ENCODE results near the gene TVP23B. TPM values are rescaled to one million over a fixed set of nuclear protein-coding genes. Genes with fewer than 3 reads are reported as not detected.
"Not testable (repeated sequence)": the region's sequence is repeated elsewhere in the genome, so short reads cannot be mapped to it uniquely, and the experiment has no call there.

Gene TVP23B
- total RNA-seq, 3 donors from 2014 or later (not counting 1 experiment from before 2014, with no cell fraction given): 19.0 to 32.6 (median 22.7) TPM

DNA sequence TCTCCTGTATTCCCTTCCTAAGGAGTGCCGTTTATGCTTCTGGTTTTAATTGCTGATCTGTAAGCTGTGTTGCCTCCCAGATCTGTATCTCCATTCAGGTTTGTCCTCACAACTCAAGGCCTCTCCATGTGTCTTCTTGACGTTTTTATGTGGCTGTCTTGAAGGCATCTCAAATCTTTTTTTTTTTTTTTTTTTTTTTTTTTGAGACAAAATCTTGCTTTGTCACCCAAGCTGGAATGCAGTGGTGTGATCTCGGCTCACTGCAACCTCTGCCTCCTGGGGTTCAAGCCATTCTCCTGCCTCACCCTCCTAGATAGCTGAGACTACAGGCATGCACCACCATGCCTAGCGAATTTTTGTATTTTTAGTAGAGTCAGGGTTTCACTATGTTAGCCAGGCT, 13.9 kb downstream of the TVP23B start:
- H3K9me3 Mint-ChIP-seq; H3K4me3 Mint-ChIP-seq; H3K9me3 ChIP-seq (ENCODE audit: control insufficient read depth, insufficient read depth, low read length); intact Hi-C loops (cut with micrococcal nuclease); H3K27me3 ChIP-seq (ENCODE audit: control insufficient read depth, insufficient read depth, low read length); H3K36me3 ChIP-seq (ENCODE audit: control insufficient read depth, insufficient read depth, low read length); H3K4me1 ChIP-seq (ENCODE audit: control insufficient read depth, insufficient read depth, low read length); ATAC-seq; H3K4me3 ChIP-seq (ENCODE audit: low read length); H3K27me3 Mint-ChIP-seq (ENCODE audit: low read depth in 2 of 2); H3K36me3 Mint-ChIP-seq; H3K27ac ChIP-seq (ENCODE audit: low read length); DNase-seq: not testable (repeated sequence)
- H3K27ac Mint-ChIP-seq: peak overlapping the region; percentile 20 to 55
- 84% methylated on average over 4 of the region's 4 CpGs for WGBS (ENCODE audit: insufficient coverage)
- peaks cover 5 to 15% of the 10 kb centered on the region in 2 donors for H3K4me1 Mint-ChIP-seq

DNA sequence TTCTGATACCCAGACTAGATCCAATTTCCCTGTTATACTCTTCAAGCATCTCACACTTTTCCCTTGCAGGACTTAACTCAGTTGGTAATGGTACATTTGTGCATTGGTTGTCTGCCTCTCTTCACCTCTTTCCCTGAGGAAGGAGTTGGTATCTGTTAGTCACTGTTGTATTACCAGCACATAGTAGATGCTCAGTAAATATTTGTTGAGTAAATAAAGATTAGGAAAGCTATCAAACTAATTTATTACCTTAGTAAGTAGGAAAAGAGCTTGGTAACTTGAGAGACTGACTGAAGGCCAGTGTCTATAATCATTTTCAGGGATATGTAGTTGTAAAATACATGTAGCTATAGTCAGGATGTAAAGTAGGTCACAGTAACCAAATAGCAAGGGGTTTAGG, 15.9 kb downstream of the TVP23B start:
- H3K36me3 Mint-ChIP-seq; H3K27ac ChIP-seq (ENCODE audit: low read length); H3K4me1 ChIP-seq (ENCODE audit: control insufficient read depth, insufficient read depth, low read length); H3K4me3 ChIP-seq (ENCODE audit: low read length); DNase-seq; H3K9me3 Mint-ChIP-seq; H3K27me3 Mint-ChIP-seq (ENCODE audit: low read depth in 2 of 2); ATAC-seq; H3K27me3 ChIP-seq (ENCODE audit: control insufficient read depth, insufficient read depth, low read length); H3K36me3 ChIP-seq (ENCODE audit: control insufficient read depth, insufficient read depth, low read length); H3K4me3 Mint-ChIP-seq; intact Hi-C loops (cut with micrococcal nuclease); H3K9me3 ChIP-seq (ENCODE audit: control insufficient read depth, insufficient read depth, low read length); H3K27ac Mint-ChIP-seq: not testable (repeated sequence)
- peaks cover 5 to 15% of the 10 kb centered on the region in 2 donors for H3K4me1 Mint-ChIP-seq

DNA sequence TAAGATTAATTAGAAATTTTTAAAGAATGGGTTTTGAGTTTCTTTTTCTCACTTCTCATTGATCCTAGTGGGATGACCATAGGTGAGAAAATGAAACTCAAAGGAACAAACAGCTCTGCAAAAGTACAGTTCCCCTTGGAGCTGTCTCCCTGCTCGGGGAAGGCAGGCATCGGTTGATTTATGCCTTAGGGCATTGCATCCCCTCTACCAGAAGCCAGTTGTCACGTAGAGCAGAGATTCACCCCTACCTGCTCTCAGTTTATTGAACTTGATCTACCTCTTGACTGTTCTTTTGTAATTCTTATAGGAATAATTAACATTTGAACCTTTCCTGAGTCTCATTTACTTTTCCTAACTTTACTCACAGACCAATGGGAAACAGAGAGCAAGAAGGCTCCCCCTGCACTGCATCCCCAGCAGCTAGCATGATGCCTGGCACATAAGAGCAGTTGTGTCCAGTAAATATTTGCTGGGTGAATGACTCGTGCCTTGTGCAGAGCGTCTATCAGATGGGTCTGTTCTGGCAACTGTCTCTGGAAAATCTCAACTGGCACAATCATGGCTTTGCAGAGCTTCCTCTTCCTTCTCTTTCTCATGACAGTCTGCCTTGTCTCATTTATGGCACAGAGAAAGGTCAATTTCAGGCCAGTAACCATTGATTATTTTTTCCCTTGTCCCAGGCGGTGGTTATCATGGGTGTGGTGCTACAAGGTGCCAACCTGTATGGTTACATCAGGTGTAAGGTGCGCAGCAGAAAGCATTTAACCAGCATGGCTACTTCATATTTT, 22.7 kb downstream of the TVP23B start:
- H3K9me3 Mint-ChIP-seq; H3K4me1 Mint-ChIP-seq; H3K27ac ChIP-seq (ENCODE audit: low read length); H3K27me3 Mint-ChIP-seq (ENCODE audit: low read depth in 2 of 2); H3K36me3 Mint-ChIP-seq; H3K27ac Mint-ChIP-seq; DNase-seq; intact Hi-C loops (cut with micrococcal nuclease); H3K4me3 Mint-ChIP-seq; H3K4me3 ChIP-seq (ENCODE audit: low read length); H3K36me3 ChIP-seq (ENCODE audit: control insufficient read depth, insufficient read depth, low read length); ATAC-seq; H3K27me3 ChIP-seq (ENCODE audit: control insufficient read depth, insufficient read depth, low read length); H3K4me1 ChIP-seq (ENCODE audit: control insufficient read depth, insufficient read depth, low read length); H3K9me3 ChIP-seq (ENCODE audit: control insufficient read depth, insufficient read depth, low read length): not testable (repeated sequence)
- 100% methylated on average over 4 of the region's 7 CpGs for WGBS (ENCODE audit: insufficient coverage)

DNA sequence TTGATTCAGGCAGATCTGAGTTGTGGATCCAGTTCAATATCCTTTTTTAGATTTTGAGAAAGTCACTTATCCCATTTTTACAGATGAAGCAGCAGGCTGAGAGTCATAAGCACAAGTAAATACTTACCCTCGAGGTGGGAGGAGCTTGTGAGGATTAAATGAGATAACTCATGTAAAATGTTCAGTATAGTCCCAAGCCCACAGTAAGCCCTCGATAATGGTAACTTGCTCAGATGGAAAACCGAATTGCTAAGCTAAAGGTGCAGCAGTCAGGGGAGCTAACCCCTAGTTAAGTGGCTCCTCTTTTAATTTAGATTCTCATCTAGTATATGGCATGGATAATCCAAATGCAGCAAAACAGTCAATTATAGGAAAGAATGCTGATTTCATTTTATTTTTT, 34.9 kb downstream of the TVP23B start:
- H3K4me3 ChIP-seq (ENCODE audit: low read length); H3K27ac ChIP-seq (ENCODE audit: low read length); H3K27me3 ChIP-seq (ENCODE audit: control insufficient read depth, insufficient read depth, low read length); H3K36me3 Mint-ChIP-seq; H3K9me3 ChIP-seq (ENCODE audit: control insufficient read depth, insufficient read depth, low read length); H3K27ac Mint-ChIP-seq; H3K9me3 Mint-ChIP-seq; DNase-seq; ATAC-seq; H3K36me3 ChIP-seq (ENCODE audit: control insufficient read depth, insufficient read depth, low read length); H3K4me1 ChIP-seq (ENCODE audit: control insufficient read depth, insufficient read depth, low read length); intact Hi-C loops (cut with micrococcal nuclease); H3K4me3 Mint-ChIP-seq; H3K4me1 Mint-ChIP-seq: not testable (repeated sequence)
- H3K27me3 Mint-ChIP-seq (ENCODE audit: low read depth in 2 of 2): peaks cover 6 to 11% of the 10 kb centered on the region in 2 donors
- WGBS (ENCODE audit: insufficient coverage): 88% methylated on average over 2 of the region's 3 CpGs

DNA sequence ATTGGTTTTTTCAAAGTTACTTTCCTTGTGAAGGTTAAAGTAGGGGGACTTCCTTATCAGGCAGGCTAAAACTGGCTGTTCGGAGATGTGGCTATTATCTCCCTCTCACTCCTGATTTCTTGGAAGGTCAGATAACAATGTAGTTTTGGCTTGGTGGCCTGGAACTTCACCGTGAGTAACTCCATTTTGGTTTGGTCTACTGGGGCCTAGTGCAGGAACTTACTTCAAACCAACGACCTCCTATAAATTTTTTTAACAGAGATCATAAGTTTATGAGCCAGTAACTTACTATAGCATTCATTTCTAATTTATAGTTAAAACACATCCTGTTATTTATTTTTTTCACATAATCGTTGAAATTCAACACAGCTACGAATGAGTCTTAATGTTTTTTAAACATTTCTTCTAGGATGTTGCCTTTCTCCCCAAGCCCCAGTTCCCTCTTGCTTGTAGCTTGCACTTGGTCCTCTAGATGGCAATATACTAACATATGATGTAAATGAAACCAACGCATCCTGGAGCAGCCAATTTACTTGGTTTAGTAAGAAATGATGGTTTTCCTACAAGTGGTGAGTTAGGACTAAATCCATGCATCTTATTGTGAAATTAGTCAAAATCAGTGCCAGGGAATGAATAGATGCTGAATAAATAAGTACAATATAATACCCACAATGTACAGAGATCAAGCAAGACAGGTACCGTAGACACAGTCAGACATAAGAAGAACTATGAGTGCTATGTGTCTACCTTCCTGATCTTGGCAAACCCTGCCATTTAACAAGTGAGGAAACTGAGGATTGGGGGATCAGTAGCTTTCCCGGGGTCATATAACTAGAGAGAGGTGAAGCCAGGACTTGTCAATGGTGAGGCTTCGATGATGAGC, 35.7 kb downstream of the TVP23B start:
- peaks cover 6 to 15% of the 10 kb centered on the region in 2 donors for H3K27me3 Mint-ChIP-seq (ENCODE audit: low read depth in 2 of 2)
- WGBS (ENCODE audit: insufficient coverage): 35% methylated on average over 4 of the region's 9 CpGs
- H3K27me3 ChIP-seq (ENCODE audit: control insufficient read depth, insufficient read depth, low read length); H3K36me3 ChIP-seq (ENCODE audit: control insufficient read depth, insufficient read depth, low read length); intact Hi-C loops (cut with micrococcal nuclease); H3K4me3 Mint-ChIP-seq; H3K9me3 Mint-ChIP-seq; H3K4me1 Mint-ChIP-seq; H3K4me3 ChIP-seq (ENCODE audit: low read length); H3K36me3 Mint-ChIP-seq; H3K4me1 ChIP-seq (ENCODE audit: control insufficient read depth, insufficient read depth, low read length); H3K27ac ChIP-seq (ENCODE audit: low read length); H3K9me3 ChIP-seq (ENCODE audit: control insufficient read depth, insufficient read depth, low read length): not testable (repeated sequence)
- DNase-seq: peak in 1 of 2 donors; percentile 76
- ATAC-seq: peak; percentile 75 to 86 (median 86)
- peak overlapping the region in 1 of 2 donors; percentile 13 for H3K27ac Mint-ChIP-seq
- TF ChIP-seq, protein P1, sequence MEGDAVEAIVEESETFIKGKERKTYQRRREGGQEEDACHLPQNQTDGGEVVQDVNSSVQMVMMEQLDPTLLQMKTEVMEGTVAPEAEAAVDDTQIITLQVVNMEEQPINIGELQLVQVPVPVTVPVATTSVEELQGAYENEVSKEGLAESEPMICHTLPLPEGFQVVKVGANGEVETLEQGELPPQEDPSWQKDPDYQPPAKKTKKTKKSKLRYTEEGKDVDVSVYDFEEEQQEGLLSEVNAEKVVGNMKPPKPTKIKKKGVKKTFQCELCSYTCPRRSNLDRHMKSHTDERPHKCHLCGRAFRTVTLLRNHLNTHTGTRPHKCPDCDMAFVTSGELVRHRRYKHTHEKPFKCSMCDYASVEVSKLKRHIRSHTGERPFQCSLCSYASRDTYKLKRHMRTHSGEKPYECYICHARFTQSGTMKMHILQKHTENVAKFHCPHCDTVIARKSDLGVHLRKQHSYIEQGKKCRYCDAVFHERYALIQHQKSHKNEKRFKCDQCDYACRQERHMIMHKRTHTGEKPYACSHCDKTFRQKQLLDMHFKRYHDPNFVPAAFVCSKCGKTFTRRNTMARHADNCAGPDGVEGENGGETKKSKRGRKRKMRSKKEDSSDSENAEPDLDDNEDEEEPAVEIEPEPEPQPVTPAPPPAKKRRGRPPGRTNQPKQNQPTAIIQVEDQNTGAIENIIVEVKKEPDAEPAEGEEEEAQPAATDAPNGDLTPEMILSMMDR (IDR thresholded peaks at IDR 0.05): peak; percentile 68

DNA sequence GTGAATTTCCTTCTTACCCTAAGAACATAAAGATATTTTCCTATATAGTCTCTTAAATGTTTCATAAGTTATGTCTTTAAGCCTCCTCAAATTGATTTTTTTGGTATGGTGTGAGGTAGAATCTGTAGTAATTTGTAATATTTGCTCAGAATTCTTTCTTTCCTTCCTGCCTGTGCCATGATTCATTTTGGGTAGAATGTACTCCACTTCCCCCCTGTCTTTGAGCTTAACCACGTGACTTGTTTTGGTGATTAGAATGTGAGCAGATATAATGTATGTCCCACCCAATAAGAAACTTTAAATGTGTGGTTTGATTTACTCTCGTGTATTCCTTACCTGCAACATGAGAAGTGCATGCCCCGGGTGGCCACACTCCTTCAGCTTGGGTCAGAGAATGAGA, 40.4 kb downstream of the TVP23B start:
- peaks cover 13 to 23% of the 10 kb centered on the region in 2 donors for H3K27me3 Mint-ChIP-seq (ENCODE audit: low read depth in 2 of 2)
- H3K27ac ChIP-seq (ENCODE audit: low read length); H3K9me3 Mint-ChIP-seq; H3K4me1 ChIP-seq (ENCODE audit: control insufficient read depth, insufficient read depth, low read length); intact Hi-C loops (cut with micrococcal nuclease); ATAC-seq; H3K9me3 ChIP-seq (ENCODE audit: control insufficient read depth, insufficient read depth, low read length); H3K4me1 Mint-ChIP-seq; DNase-seq; H3K36me3 ChIP-seq (ENCODE audit: control insufficient read depth, insufficient read depth, low read length); H3K27ac Mint-ChIP-seq; H3K36me3 Mint-ChIP-seq; H3K4me3 ChIP-seq (ENCODE audit: low read length); H3K27me3 ChIP-seq (ENCODE audit: control insufficient read depth, insufficient read depth, low read length); H3K4me3 Mint-ChIP-seq: not testable (repeated sequence)
- no CpG with 5 or more reads among the region's 3 CpGs for WGBS (ENCODE audit: insufficient coverage)

DNA sequence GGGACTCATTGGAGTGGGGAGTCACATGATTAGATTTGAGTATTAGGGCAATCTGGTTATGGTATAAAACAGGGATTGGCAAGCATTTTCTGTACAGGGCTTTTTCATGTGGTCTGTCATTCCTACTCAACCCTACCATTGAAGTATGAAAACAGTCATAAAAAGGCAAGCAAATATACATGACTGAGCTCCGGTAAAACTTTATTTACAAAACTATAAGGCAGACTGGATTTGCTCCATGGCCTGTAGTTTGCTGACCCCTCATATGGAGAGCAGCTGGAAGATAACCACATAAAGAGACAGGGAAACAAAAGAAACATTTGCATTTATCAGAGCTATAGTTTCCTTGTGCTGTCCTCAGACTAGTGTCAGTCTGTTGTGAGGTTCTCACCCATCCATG, 46.6 kb downstream of the TVP23B start:
- not testable (repeated sequence) for H3K36me3 Mint-ChIP-seq, ATAC-seq

More for the DNA sequence above, 46.6 kb downstream of the TVP23B start:
- H3K4me1 ChIP-seq (ENCODE audit: control insufficient read depth, insufficient read depth, low read length); intact Hi-C loops (cut with micrococcal nuclease); H3K4me3 ChIP-seq (ENCODE audit: low read length); H3K9me3 Mint-ChIP-seq; H3K27ac ChIP-seq (ENCODE audit: low read length); DNase-seq; H3K4me3 Mint-ChIP-seq; H3K27me3 ChIP-seq (ENCODE audit: control insufficient read depth, insufficient read depth, low read length); H3K27ac Mint-ChIP-seq; H3K9me3 ChIP-seq (ENCODE audit: control insufficient read depth, insufficient read depth, low read length); H3K36me3 ChIP-seq (ENCODE audit: control insufficient read depth, insufficient read depth, low read length); H3K27me3 Mint-ChIP-seq (ENCODE audit: low read depth in 2 of 2); H3K4me1 Mint-ChIP-seq: not testable (repeated sequence)
- WGBS (ENCODE audit: insufficient coverage): no CpG with 5 or more reads among the region's 1 CpG
